Natural killer cell (primary cell): ENCODE data around the gene TELO2. TPM values are rescaled to one million over a fixed set of nuclear protein-coding genes. Genes with fewer than 3 reads are reported as not detected.

Experiments used
- ATAC-seq, 3 donors: fragments of 150-1000 bp in 2 of 3; fragments of 200-7000 bp in 1 of 3; cut with Tn5 transposase; 1 replicate in 1 of 3; 2 replicates in 2 of 3; pipeline ENCODE4 v1.10.0; 2021; ENCODE audit warnings: mild to moderate bottlenecking in 2 of 3, moderate library complexity in 2 of 3
- DNase-seq, 2 donors: peaks; one replicate each; pipeline versions ENCODE4 v3.0.0 to v3.0.0-alpha.2; 2013 to 2021; ENCODE audit warnings: mixed read lengths in 1 of 2
- H3K27ac ChIP-seq: one replicate; pipeline ENCODE4 v1.5.1; 2013; ENCODE audit warnings: mild to moderate bottlenecking, low read length
- H3K27me3 ChIP-seq: one replicate; pipeline ENCODE4 v1.6.1; 2013; ENCODE audit warnings: low read length; ENCODE audit not compliant: control insufficient read depth, insufficient read depth
- H3K36me3 ChIP-seq: one replicate; pipeline ENCODE4 v1.6.1; 2013; ENCODE audit warnings: low read length; ENCODE audit not compliant: control insufficient read depth, insufficient read depth
- H3K4me1 ChIP-seq: one replicate; pipeline ENCODE4 v1.6.1; 2013; ENCODE audit warnings: low read length; ENCODE audit not compliant: control insufficient read depth, insufficient read depth
- H3K4me3 ChIP-seq: one replicate; pipeline ENCODE4 v1.5.1; 2013; ENCODE audit warnings: low read length
- H3K9me3 ChIP-seq: one replicate; pipeline ENCODE4 v1.6.1; 2013; ENCODE audit warnings: low read length; ENCODE audit not compliant: control insufficient read depth, insufficient read depth
- H3K27ac Mint-ChIP-seq, 2 donors: one replicate each; pipeline ENCODE4 v1.8.0; 2022; ENCODE audit warnings: mild to moderate bottlenecking in 2 of 2, mixed read lengths in 2 of 2, moderate library complexity in 1 of 2
- H3K27me3 Mint-ChIP-seq, 2 donors: one replicate each; pipeline ENCODE4 v1.8.0; 2022; ENCODE audit warnings: low read depth in 2 of 2, mixed read lengths in 2 of 2
- H3K36me3 Mint-ChIP-seq: one replicate; pipeline ENCODE4 v1.8.0; 2022; ENCODE audit warnings: mixed read lengths
- H3K4me1 Mint-ChIP-seq, 2 donors: one replicate each; pipeline ENCODE4 v1.8.0; 2022; ENCODE audit warnings: mixed read lengths in 2 of 2
- H3K4me3 Mint-ChIP-seq: one replicate; pipeline ENCODE4 v1.8.0; 2022; ENCODE audit warnings: mild to moderate bottlenecking, moderate library complexity, mixed read lengths
- H3K9me3 Mint-ChIP-seq, 2 donors: one replicate each; pipeline ENCODE4 v1.8.0; 2022; ENCODE audit warnings: mixed read lengths in 2 of 2
- CTCF ChIP-seq: fragments of 200-600 bp; IDR thresholded peaks from one replicate; pipeline ENCODE4 v1.8.0; 2022; ENCODE audit warnings: antibody characterized with exemption
- WGBS: methylation state at CpG from one replicate; pipeline ENCODE4 v1.1.7; 2013; ENCODE audit warnings: missing lambda C conversion rate; ENCODE audit not compliant: insufficient coverage; 5-methylcytosine and 5-hydroxymethylcytosine counted together
- intact Hi-C: fragments of 100-400 bp; cut with micrococcal nuclease; formaldehyde crosslinking; loops from one replicate; pipeline ENCODE4 v1.14.2; 2022
- total RNA-seq, 4 donors: library from RNA; stranded (reverse); fragments of 120-200 nt in 1 of 4; gene quantifications; one replicate each; pipeline versions ENCODE4 v1.2.3 to v1.2.4, GENCODE V29; 2013 to 2022

Gene TELO2
- total RNA-seq, 3 donors from 2014 or later (not counting 1 experiment from before 2014, with no cell fraction given), result 45.5 to 50.0 (median 46.5) TPM

- Mint-ChIP-seq H3K27me3 (no peaks in the 10 kb centered on the region), H3K9me3 (no peaks in the 10 kb centered on the region), H3K4me1 (peaks cover 15 to 39% of the 10 kb centered on the region in 2 donors), H3K36me3 (no peaks in the 10 kb centered on the region), H3K4me3 (peak overlapping the region; percentile 60), H3K27ac (peak overlapping the region in 1 of 2 donors; percentile 52)
- TF ChIP-seq CTCF, result no peak
- intact Hi-C loops, result no loop called here
- ATAC-seq (no peak), DNase-seq (no peak)
- Histone ChIP-seq H3K9me3 (no peaks in the 10 kb centered on the region), H3K27ac (no peak overlapping the region), H3K4me3 (no peak overlapping the region), H3K36me3 (no peaks in the 10 kb centered on the region), H3K4me1 (peaks cover 45% of the 10 kb centered on the region), H3K27me3 (no peaks in the 10 kb centered on the region)
- 80% methylated on average over 3 of the region's 3 CpGs for WGBS
Measured at GRCh38 chr16:1472974-1473373, 20.2 kb upstream of the TELO2 start.

- H3K4me3 ChIP-seq, result peak overlapping the region; percentile 42
- Mint-ChIP-seq H3K27ac (peak overlapping the region; percentile 38 to 86), H3K4me3 (peak overlapping the region; percentile 71), H3K36me3 (no peaks in the 10 kb centered on the region), H3K27me3 (no peaks in the 10 kb centered on the region), H3K4me1 (peaks cover 15 to 39% of the 10 kb centered on the region in 2 donors), H3K9me3 (no peaks in the 10 kb centered on the region)
- no peaks in the 10 kb centered on the region for H3K36me3 ChIP-seq
- H3K4me1 ChIP-seq, result peaks cover 45% of the 10 kb centered on the region
- 13% methylated on average over 57 of the region's 57 CpGs for WGBS
- TF ChIP-seq CTCF, result no peak
- H3K27me3 ChIP-seq, result no peaks in the 10 kb centered on the region
- no peaks in the 10 kb centered on the region for H3K9me3 ChIP-seq
- no peak overlapping the region for H3K27ac ChIP-seq
- intact Hi-C loops, result loop anchor here (2.0 kb wide), 1 partner anchor 139 kb away; the partner anchor contains the start of genes CRAMP1 and IFT140
- DNase-seq (no peak), ATAC-seq (no peak)
Measured at GRCh38 chr16:1474082-1474795, 18.9 kb upstream of the TELO2 start.

GRCh38 chr16:1474796-1475551 is 18.2 kb upstream of the TELO2 start, which contains the start of gene CLCN7:
TSS of gene CLCN7 (minus strand) at chr16:1475028. CDS start at chr16:1474974, 54 bp downstream.
- Mint-ChIP-seq H3K27ac (peak within 1 kb of the TSS; percentile 67 to 86), H3K36me3 (no peaks in the 10 kb centered on the region), H3K27me3 (no peaks in the 10 kb centered on the region), H3K4me3 (peak within 1 kb of the TSS; percentile 80), H3K4me1 (peaks cover 9 to 34% of the 10 kb centered on the region in 2 donors), H3K9me3 (no peaks in the 10 kb centered on the region)
- Histone ChIP-seq H3K36me3 (no peaks in the 10 kb centered on the region), H3K27ac (peak within 1 kb of the TSS; percentile 78), H3K4me1 (peaks cover 40% of the 10 kb centered on the region), H3K27me3 (no peaks in the 10 kb centered on the region), H3K9me3 (no peaks in the 10 kb centered on the region), H3K4me3 (peak within 1 kb of the TSS; percentile 58)
- DNase-seq, result peak; percentile 92 to 93
- intact Hi-C loops, result loop anchor here (1.0 to 2.0 kb wide), 2 partner anchors 18 to 138 kb away; partner anchors contain the start of genes CRAMP1, IFT140 and TELO2
- TF ChIP-seq CTCF, result no peak
- ATAC-seq, result peak; percentile 85 to 96 (median 91)
- WGBS, result under 1% methylated on average over 99 of the region's 99 CpGs
